K562 (cell line): ENCODE results near the gene NISCH. TPM values are rescaled to one million over a fixed set of nuclear protein-coding genes. Genes with fewer than 3 reads are reported as not detected.

Experiments used
- BRD4 ChIP-seq: fragments of 200-600 bp; sonication (generic); IDR thresholded peaks from 2 replicates; pipeline ENCODE4 v1.6.1; 2017; ENCODE audit warnings: inconsistent platforms
- CLOCK ChIP-seq: fragments of 250-450 bp; sonication (Bioruptor Pico); IDR thresholded peaks from 2 replicates; pipeline ENCODE4 v1.4.0; 2020; ENCODE audit warnings: mild to moderate bottlenecking, moderate library complexity, borderline replicate concordance
- CREB3L1 ChIP-seq: fragments of 450-650 bp; IDR thresholded peaks from 2 replicates; pipeline ENCODE4 v1.6.1; 2014; ENCODE audit warnings: low read depth, mild to moderate bottlenecking, moderate library complexity, borderline replicate concordance
- EZH2 ChIP-seq: IDR thresholded peaks from 2 replicates; pipeline ENCODE4 v1.6.1; 2012; ENCODE audit warnings: low read depth, mild to moderate bottlenecking, inconsistent platforms, low read length, borderline replicate concordance
- JUND ChIP-seq, 2 experiments: IDR thresholded peaks; 2 replicates in 1 of 2; 3 replicates in 1 of 2; pipeline ENCODE4 v1.6.1; 2011; ENCODE audit warnings: borderline replicate concordance in 2 of 2, low read depth in 2 of 2, low read length in 2 of 2, improper control_type of control experiment in 1 of 2, missing biosample characterization in 1 of 2, missing genetic modification characterization in 1 of 2, missing genetic modification reagents in 1 of 2
- MITF ChIP-seq: IDR thresholded peaks from 2 replicates; pipeline ENCODE4 v1.6.1; 2014; ENCODE audit warnings: antibody characterized with exemption
- NCOA1 ChIP-seq: fragments of 450-650 bp; IDR thresholded peaks from 2 replicates; pipeline ENCODE4 v1.6.1; 2016; ENCODE audit warnings: low read depth
- PKNOX1 ChIP-seq: fragments of 450-650 bp; IDR thresholded peaks from 2 replicates; pipeline ENCODE4 v1.6.1; 2016
- POLR3G ChIP-seq: IDR thresholded peaks from 2 replicates; pipeline ENCODE4 v1.6.1; 2011; ENCODE audit not compliant: insufficient read length, insufficient replicate concordance; ENCODE audit errors: extremely low read depth
- VEZF1 ChIP-seq: fragments of 200-800 bp; sonication (Bioruptor generic); IDR thresholded peaks from 2 replicates; pipeline ENCODE4 v1.6.1; 2017; ENCODE audit warnings: missing genetic modification characterization, missing compliant biosample characterization
- ZBTB33 ChIP-seq: sonication (generic); formaldehyde crosslinking; IDR thresholded peaks from 2 replicates; pipeline ENCODE4 v1.8.1; 2023; ENCODE audit warnings: mild to moderate bottlenecking, missing genetic modification reagents
- ZBTB7A ChIP-seq: IDR thresholded peaks from 2 replicates; pipeline ENCODE4 v1.6.1; 2011; ENCODE audit warnings: low read depth, mild to moderate bottlenecking, low read length, moderate library complexity, borderline replicate concordance; ENCODE audit not compliant: control insufficient read depth
- ZEB2 ChIP-seq: fragments of 450-650 bp; IDR thresholded peaks from 2 replicates; pipeline ENCODE4 v1.6.1; 2016
- ZNF449 ChIP-seq: fragments of 250-450 bp; sonication (Bioruptor Pico); IDR thresholded peaks from 2 replicates; pipeline ENCODE4 v1.8.0; 2022; ENCODE audit warnings: moderate library complexity, mild to moderate bottlenecking, inconsistent platforms
- polyA plus RNA-seq, 8 experiments: library from polyadenylated mRNA; depleted of rRNA in 4 of 8; stranded (reverse) in 5 of 8; unstranded in 3 of 8; fragments of >200 nt; fragmentation: Nextera tagmentation in 2 of 8; fragmentation: Illumina TruSeq in 1 of 8; extraction: Ambion mirVana in 2 of 8; extraction: Trizol in 1 of 8; gene quantifications; 2 replicates each; pipeline versions ENCODE4 v1.2.1 to v1.2.3, GENCODE V29; 2011 to 2014; ENCODE audit warnings: inconsistent platforms in 1 of 8, missing spikeins in 1 of 8
- total RNA-seq, 7 experiments: library from RNA; depleted of rRNA in 6 of 7; stranded (reverse); fragments of >200 nt in 6 of 7; fragmentation: Illumina TruSeq in 2 of 7; extraction: Trizol in 2 of 7; gene quantifications; 2 replicates each; pipeline versions ENCODE4 v1.2.1 to v1.2.3, GENCODE V29; 2011 to 2021; ENCODE audit warnings: low replicate concordance in 1 of 7

The NISCH gene
- total and polyA plus RNA-seq, 9 of the 15 experiments (the other 6 are each of a cell fraction or from before 2014, with no cell fraction given): 0.44 to 43.5 (median 23.4) TPM

- no peak for TF ChIP-seq ZNF449 (CRISPR knock-in tag)
- TF ChIP-seq POLR3G: no peak
- no peak for TF ChIP-seq ZBTB7A
- no peak for TF ChIP-seq ZEB2
- TF ChIP-seq ZBTB33 (CRISPR knock-in tag): peak; percentile 86
- TF ChIP-seq NCOA1: no peak
- TF ChIP-seq MITF: no peak
- 0 out of 2 replicates have a peak, but pooled peaks have one; percentile 2 for TF ChIP-seq JUND (IDR thresholded peaks at IDR 0.05; ENCODE audit: borderline replicate concordance, low read depth, low read length)
- TF ChIP-seq JUND (tag; IDR thresholded peaks at IDR 0.05; ENCODE audit: borderline replicate concordance, low read depth, low read length): no peak
- no peak for TF ChIP-seq PKNOX1
- TF ChIP-seq CREB3L1: no peak
- TF ChIP-seq BRD4: no peak
- no peak for TF ChIP-seq CLOCK (CRISPR knock-in tag)
- TF ChIP-seq EZH2: no peak
- TF ChIP-seq VEZF1 (CRISPR knock-in tag): no peak
These were observed 26.6 kb downstream of the NISCH start (continued) for GRCh38 chr3:52481819-52482521.
